A673 (cell line): ENCODE data around the gene CYSTM1.

ENCODE experiments used
- CTCF ChIP-seq: fragments of 300-800, 200-600 bp; sonication (generic); conservative IDR thresholded peaks from 2 replicates; pipeline ENCODE4 v1.5.1; 2017; ENCODE audit warnings: low read depth, mild to moderate bottlenecking, antibody characterized with exemption, low read length, moderate library complexity, mixed read lengths
- EZH2 ChIP-seq: fragments of 200-600 bp; sonication (generic); IDR thresholded peaks from 2 replicates; pipeline ENCODE4 v1.6.1; 2017; ENCODE audit warnings: borderline replicate concordance, low read depth, mild to moderate bottlenecking, mixed read lengths, antibody characterized with exemption, low read length; ENCODE audit not compliant: poor library complexity, severe bottlenecking

DNA sequence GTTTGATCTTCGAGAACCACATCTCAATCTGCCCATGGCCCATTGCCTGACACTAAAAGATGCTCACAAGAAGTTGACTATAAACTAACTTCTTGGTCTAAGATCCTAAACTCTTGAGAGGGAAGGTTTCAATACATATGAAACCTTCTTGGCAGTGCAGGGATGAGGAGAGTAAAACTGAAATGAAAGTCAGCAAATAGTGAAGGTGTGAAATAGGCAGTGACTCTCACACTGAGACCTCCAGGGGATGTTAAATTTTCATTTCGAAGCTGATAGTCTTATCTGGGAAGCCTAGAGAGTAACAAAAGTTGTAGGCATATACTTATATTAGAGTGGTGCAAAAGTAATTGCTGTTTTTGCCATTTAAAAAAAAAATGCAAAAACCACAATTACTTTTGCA is 974 bp upstream of the CYSTM1 start:
- TF ChIP-seq CTCF (no peak), EZH2 (no peak)
